ENCODE data around the gene LEKR1.
A peak's percentile ranks its signal among the peaks of the same experiment; 100 is the strongest.

The LEKR1 gene

GRCh38 chr3:156826144-156826895, at the start of gene LEKR1:
Gene LEKR1 (plus strand): TSS chr3:156826353. CDS start chr3:156829330, 2,977 bp downstream.
- H3K27ac ChIP-seq = peak within 1 kb of the TSS; percentile 85
- TF ChIP-seq ZFX (IDR thresholded peaks at IDR 0.05; ENCODE audit: borderline replicate concordance) (no peak), CTCF (IDR thresholded peaks at IDR 0.05) (no peak)

- no peak for TF ChIP-seq CTCF (IDR thresholded peaks at IDR 0.05)
- TF ChIP-seq ZFX (IDR thresholded peaks at IDR 0.05; ENCODE audit: borderline replicate concordance) = no peak
- no peak overlapping the region for H3K27ac ChIP-seq
Measured at GRCh38 chr3:156776871-156777270, 49.3 kb upstream of the LEKR1 start.

- no peak overlapping the region for H3K27ac ChIP-seq
Measured at GRCh38 chr3:156781310-156782230, 44.6 kb upstream of the LEKR1 start.

GRCh38 chr3:156782319-156782718, 43.8 kb upstream of the LEKR1 start:
- no peak for TF ChIP-seq ZFX (IDR thresholded peaks at IDR 0.05; ENCODE audit: borderline replicate concordance)
- no peak for TF ChIP-seq CTCF (IDR thresholded peaks at IDR 0.05)
- no peak overlapping the region for H3K27ac ChIP-seq

More at GRCh38 chr3:156781310-156782230, 44.6 kb upstream of the LEKR1 start:
- TF ChIP-seq CTCF (IDR thresholded peaks at IDR 0.05) = no peak

GRCh38 chr3:156782921-156783320, 43.2 kb upstream of the LEKR1 start:
- TF ChIP-seq CTCF (IDR thresholded peaks at IDR 0.05) (no peak), ZFX (IDR thresholded peaks at IDR 0.05; ENCODE audit: borderline replicate concordance) (no peak)
- no peak overlapping the region for H3K27ac ChIP-seq

GRCh38 chr3:156787001-156787400, 39.2 kb upstream of the LEKR1 start:
- H3K27ac ChIP-seq = no peak overlapping the region
- TF ChIP-seq ZFX (IDR thresholded peaks at IDR 0.05; ENCODE audit: borderline replicate concordance) (no peak), CTCF (IDR thresholded peaks at IDR 0.05) (no peak)

Data from 22Rv1 (cell line).